GM18507 (cell line): ENCODE measurements around the gene CCDC107.

Experiments used
- DNase-seq: peaks from one replicate; pipeline ENCODE4 v3.0.0; 2011; ENCODE audit warnings: low read depth; ENCODE audit not compliant: insufficient read length; ENCODE audit errors: extremely low spot score
- FAIRE-seq: peaks from 2 replicates; lab custom pipeline; 2011; peaks lifted over from hg19 to GRCh38; lab: Jason Lieb, UNC

The CCDC107 gene

GRCh38 chr9:35657546-35658136, 451 bp upstream of the CCDC107 start, which contains the start of gene RMRP:
Gene RMRP, minus strand, starts transcription at chr9:35658019.
- DNase-seq, result peak; percentile 85
- peak; percentile 89 for FAIRE-seq

GRCh38 chr9:35658968-35659220, 802 bp downstream of the CCDC107 start:
- FAIRE-seq (no peak), DNase-seq (no peak)

- DNase-seq (no peak), FAIRE-seq (no peak)
Observed at GRCh38 chr9:35659340-35659739, 1.2 kb downstream of the CCDC107 start.

- no peak for FAIRE-seq
- DNase-seq, result no peak
Observed at GRCh38 chr9:35660966-35661415, 2.9 kb downstream of the CCDC107 start.

GRCh38 chr9:35661756-35662350, 3.8 kb downstream of the CCDC107 start:
- no peak for DNase-seq
- no peak for FAIRE-seq

- DNase-seq (no peak), FAIRE-seq (no peak)
Observed at GRCh38 chr9:35662437-35662836, 4.3 kb downstream of the CCDC107 start.

GRCh38 chr9:35664531-35665470, 6.7 kb downstream of the CCDC107 start, which contains the start of gene ARHGEF39:
Gene ARHGEF39, minus strand, starts transcription at chr9:35665195. Its CDS starts 26 bp downstream, at chr9:35665169.
- DNase-seq (peak; percentile 83), FAIRE-seq (peak; percentile 93)

- DNase-seq, result no peak
- no peak for FAIRE-seq
Observed at GRCh38 chr9:35665471-35665818, 7.4 kb downstream of the CCDC107 start.

- FAIRE-seq (no peak), DNase-seq (no peak)
Observed at GRCh38 chr9:35666045-35666444, 8.0 kb downstream of the CCDC107 start.

- DNase-seq, result no peak
- peak; percentile 45 for FAIRE-seq
Observed at GRCh38 chr9:35666549-35666948, 8.5 kb downstream of the CCDC107 start.

GRCh38 chr9:35667939-35668338, 9.8 kb downstream of the CCDC107 start:
- DNase-seq (no peak), FAIRE-seq (no peak)

- FAIRE-seq (no peak), DNase-seq (no peak)
Observed at GRCh38 chr9:35669331-35670145, 11.4 kb downstream of the CCDC107 start.

GRCh38 chr9:35673132-35674024, 15.3 kb downstream of the CCDC107 start, which contains the start of gene CA9:
Gene CA9, plus strand, starts transcription at chr9:35673928. Its CDS starts 32 bp downstream, at chr9:35673960.
- DNase-seq, result no peak
- no peak for FAIRE-seq

GRCh38 chr9:35674025-35674361, 15.9 kb downstream of the CCDC107 start:
- FAIRE-seq (no peak), DNase-seq (no peak)

- DNase-seq, result no peak
- FAIRE-seq, result no peak
Observed at GRCh38 chr9:35675204-35675603, 17.1 kb downstream of the CCDC107 start.

- DNase-seq, result no peak
- no peak for FAIRE-seq
Observed at GRCh38 chr9:35675732-35676392, 17.8 kb downstream of the CCDC107 start.

- FAIRE-seq, result no peak
- DNase-seq, result no peak
Observed at GRCh38 chr9:35679091-35679490, 21.0 kb downstream of the CCDC107 start.

GRCh38 chr9:35679766-35680330, 21.8 kb downstream of the CCDC107 start:
- DNase-seq (no peak), FAIRE-seq (no peak)
